Hair follicular keratinocyte (primary cell): Measurements from ENCODE around the gene RBM28. TPM values are rescaled to one million over a fixed set of nuclear protein-coding genes. Genes with fewer than 3 reads are reported as not detected.

ENCODE experiments used
- total RNA-seq: library from RNA; depleted of rRNA; stranded (reverse); fragments of >200 nt; gene quantifications from 2 replicates; pipeline ENCODE4 v1.2.3, GENCODE V29; 2015

RBM28 gene
- 13.1 and 31.8 TPM in 2 replicates for total RNA-seq

DNA sequence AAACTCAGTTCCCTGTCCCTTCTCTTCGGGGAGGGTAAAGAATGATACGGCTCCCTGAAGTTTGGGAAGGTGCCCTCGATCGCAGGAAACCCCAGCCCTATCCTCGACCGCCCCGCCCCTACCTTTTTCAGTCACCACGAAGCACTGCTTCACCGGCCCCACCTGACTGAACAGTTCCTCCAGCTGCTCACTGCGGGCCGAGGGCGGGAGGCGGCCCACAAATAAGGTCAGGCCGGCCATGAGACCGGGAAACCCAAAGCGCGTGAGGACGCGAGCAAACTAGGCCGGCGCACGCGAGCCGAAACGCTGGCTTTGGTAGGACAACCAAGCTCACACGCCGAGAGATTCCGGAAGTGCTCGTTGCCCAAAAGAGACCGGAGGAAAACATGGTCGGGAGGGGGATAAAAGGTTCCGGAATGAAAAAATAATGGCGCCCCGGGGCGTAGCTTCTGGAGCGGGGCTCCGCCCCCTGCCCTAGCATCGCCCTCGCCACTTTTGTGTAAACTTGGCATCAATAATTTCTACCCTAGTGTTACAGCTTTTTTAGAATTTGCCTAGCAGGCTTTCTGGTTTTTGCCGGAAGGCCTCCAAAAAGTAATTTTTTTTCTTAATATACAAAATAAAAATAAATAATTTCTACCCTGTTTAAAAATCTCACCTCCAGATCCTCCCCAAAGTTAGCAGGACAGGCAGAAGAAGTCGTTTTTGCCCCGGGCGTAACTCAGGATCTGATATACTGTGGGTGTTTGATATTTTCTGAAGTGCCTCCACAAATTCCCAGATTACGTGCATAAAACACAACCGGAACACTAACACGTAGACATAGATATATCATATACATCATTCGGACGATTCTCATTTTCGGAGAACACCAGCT lies at the start of gene RBM28:
RBM28 (minus strand) TSS at position 355 of the 877 bp plus-strand sequence; CDS start at position 240, 115 bp downstream.

GRCh38 chr7:128361411-128362379 lies 18.0 kb upstream of the RBM28 start, which contains the start of gene PRRT4:
TSS of gene PRRT4 (minus strand) at chr7:128361690.

Other genes with a start within 250 kb of the RBM28 start
- 0.04 and 0.23 TPM in 2 replicates for gene LEP, start 102.6 kb downstream of the RBM28 start, total RNA-seq
- 1.3 and 3.6 TPM in 2 replicates for gene PRRT4, start 17.8 kb upstream of the RBM28 start, total RNA-seq
- gene IMPDH1, start 66.1 kb upstream of the RBM28 start, total RNA-seq, result 116 and 133 TPM in 2 replicates
- 10.1 and 11.9 TPM in 2 replicates for gene HILPDA, start 112.0 kb upstream of the RBM28 start, total RNA-seq
- 34.8 and 38.0 TPM in 2 replicates for gene METTL2B, start 132.8 kb upstream of the RBM28 start, total RNA-seq